Ectodermal cell (in vitro differentiated cells): ENCODE results near the gene LRRN2.

ENCODE experiments used
- H3K27ac ChIP-seq: 2 replicates; pipeline ENCODE4 v1.7.0; 2013; ENCODE audit warnings: mild to moderate bottlenecking, low read depth, low read length; ENCODE audit not compliant: insufficient read depth, poor library complexity, severe bottlenecking
- H3K27me3 ChIP-seq: 2 replicates; pipeline ENCODE4 v1.7.0; 2013; ENCODE audit warnings: mild to moderate bottlenecking, low read length; ENCODE audit not compliant: insufficient read depth, control insufficient read depth, poor library complexity, severe bottlenecking
- H3K36me3 ChIP-seq: one replicate; pipeline ENCODE4 v1.7.0; 2013; ENCODE audit warnings: low read length; ENCODE audit not compliant: control insufficient read depth, insufficient read depth
- H3K4me1 ChIP-seq: one replicate; pipeline ENCODE4 v1.7.0; 2013; ENCODE audit warnings: low read length; ENCODE audit not compliant: control insufficient read depth, insufficient read depth
- H3K4me3 ChIP-seq: 2 replicates; pipeline ENCODE4 v1.7.0; 2013; ENCODE audit warnings: low read depth, low read length, control low read depth; ENCODE audit not compliant: insufficient read depth
- H3K9me3 ChIP-seq: 2 replicates; pipeline ENCODE4 v1.7.0; 2013; ENCODE audit warnings: mild to moderate bottlenecking, low read length, moderate library complexity; ENCODE audit not compliant: control insufficient read depth
- whole genome bisulfite sequencing, 2 experiments: methylation state at CpG; one replicate each; pipeline ENCODE4 v1.1.7; 2013; ENCODE audit warnings: missing lambda C conversion rate in 2 of 2; 5-methylcytosine and 5-hydroxymethylcytosine counted together

The LRRN2 gene

DNA sequence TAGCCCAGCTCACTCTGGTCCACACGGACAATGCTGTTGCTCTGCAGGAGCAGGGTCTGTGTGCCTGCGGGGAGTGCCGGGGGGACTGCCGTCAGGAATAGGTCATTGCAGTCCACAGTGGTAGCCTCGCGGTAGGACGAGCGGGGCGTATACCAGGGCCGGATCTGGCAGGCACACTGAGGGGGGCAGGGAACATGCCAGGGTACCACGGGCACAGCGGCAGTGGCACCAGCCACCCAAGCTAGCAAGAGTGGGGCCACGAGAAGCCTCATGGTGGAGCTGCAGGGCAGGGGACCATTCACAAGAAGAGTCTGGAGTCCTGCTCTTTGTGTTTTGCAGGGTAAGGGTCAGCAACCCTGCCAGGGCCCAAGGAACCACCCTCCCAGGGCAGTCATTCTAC is 65.8 kb downstream of the LRRN2 start:
- 90 to 93% methylated on average over 13 of the region's 13 CpGs for WGBS, 2 experiments
- Histone ChIP-seq H3K4me3 (no peak overlapping the region), H3K4me1 (peaks cover 32% of the 10 kb centered on the region), H3K9me3 (no peaks in the 10 kb centered on the region), H3K36me3 (no peaks in the 10 kb centered on the region), H3K27ac (no peak overlapping the region), H3K27me3 (no peaks in the 10 kb centered on the region)

DNA sequence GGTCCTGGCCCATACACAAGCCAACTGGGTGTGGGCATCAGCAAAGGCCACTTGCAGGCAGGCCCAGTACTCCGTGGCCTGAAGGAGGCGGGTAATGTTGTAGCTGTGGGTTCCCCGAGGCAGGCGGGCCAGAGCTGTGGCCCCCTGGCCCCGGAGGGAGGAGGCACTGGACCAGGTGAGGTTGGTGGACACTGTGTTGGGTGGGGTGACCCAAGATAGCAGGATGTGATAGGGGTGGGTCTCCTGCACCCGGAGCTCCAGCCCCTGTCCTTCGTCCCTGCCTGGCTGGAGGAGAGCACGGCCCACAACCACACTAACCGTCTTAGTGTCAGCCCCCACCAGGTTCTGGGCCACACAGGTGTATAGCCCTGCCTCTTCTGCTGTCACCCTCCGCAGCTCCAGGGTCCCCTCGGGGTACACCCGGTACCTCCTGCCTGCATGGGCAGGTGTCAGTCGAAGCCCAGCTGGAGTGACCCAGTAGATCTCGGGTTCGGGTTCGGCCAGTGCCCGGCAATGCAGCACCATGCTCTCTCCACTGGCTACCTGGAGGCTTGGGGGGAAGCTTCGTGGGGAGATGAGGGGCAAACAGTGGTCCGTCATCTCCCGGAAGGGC is 67.3 kb downstream of the LRRN2 start:
- no peaks in the 10 kb centered on the region for H3K36me3 ChIP-seq
- no peak overlapping the region for H3K27ac ChIP-seq
- H3K4me3 ChIP-seq: no peak overlapping the region
- H3K4me1 ChIP-seq: peaks cover 21% of the 10 kb centered on the region
- 94% methylated on average over 20 of the region's 20 CpGs for WGBS, 2 experiments
- H3K9me3 ChIP-seq: no peaks in the 10 kb centered on the region
- no peaks in the 10 kb centered on the region for H3K27me3 ChIP-seq

- no peaks in the 10 kb centered on the region for H3K36me3 ChIP-seq
- no peak overlapping the region for H3K27ac ChIP-seq
- no peaks in the 10 kb centered on the region for H3K9me3 ChIP-seq
- no peak overlapping the region for H3K4me3 ChIP-seq
- no peaks in the 10 kb centered on the region for H3K27me3 ChIP-seq
- peaks cover 18% of the 10 kb centered on the region for H3K4me1 ChIP-seq
- WGBS, 2 experiments: 93 to 94% methylated on average over 13 of the region's 13 CpGs
Observed at GRCh38 chr1:204617256-204618147, 68.0 kb downstream of the LRRN2 start.

DNA sequence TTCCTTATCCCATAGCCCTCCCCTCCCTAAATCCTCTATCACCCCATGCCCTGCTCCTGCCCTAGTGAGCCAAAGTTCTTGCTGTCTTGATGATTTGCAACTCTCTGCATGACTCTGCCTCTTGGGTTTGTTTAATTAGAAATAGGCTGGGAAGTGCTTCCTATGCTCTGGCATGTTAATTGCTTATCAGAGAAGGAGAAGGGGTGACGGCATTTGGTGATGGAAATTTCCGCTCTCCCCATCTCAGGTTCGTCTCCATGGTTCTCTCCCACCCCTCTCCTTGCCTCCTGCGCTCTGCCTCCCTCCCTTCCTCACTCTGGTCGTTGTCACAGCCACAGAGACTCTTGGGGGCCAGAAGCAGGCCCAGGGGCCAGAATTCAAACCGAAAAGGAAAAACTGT is 68.9 kb downstream of the LRRN2 start:
- Histone ChIP-seq H3K4me1 (peaks cover 13% of the 10 kb centered on the region), H3K4me3 (no peak overlapping the region), H3K27ac (no peak overlapping the region), H3K27me3 (no peaks in the 10 kb centered on the region), H3K9me3 (no peaks in the 10 kb centered on the region), H3K36me3 (no peaks in the 10 kb centered on the region)
- 72% methylated on average over 6 of the region's 6 CpGs for WGBS, 2 experiments

DNA sequence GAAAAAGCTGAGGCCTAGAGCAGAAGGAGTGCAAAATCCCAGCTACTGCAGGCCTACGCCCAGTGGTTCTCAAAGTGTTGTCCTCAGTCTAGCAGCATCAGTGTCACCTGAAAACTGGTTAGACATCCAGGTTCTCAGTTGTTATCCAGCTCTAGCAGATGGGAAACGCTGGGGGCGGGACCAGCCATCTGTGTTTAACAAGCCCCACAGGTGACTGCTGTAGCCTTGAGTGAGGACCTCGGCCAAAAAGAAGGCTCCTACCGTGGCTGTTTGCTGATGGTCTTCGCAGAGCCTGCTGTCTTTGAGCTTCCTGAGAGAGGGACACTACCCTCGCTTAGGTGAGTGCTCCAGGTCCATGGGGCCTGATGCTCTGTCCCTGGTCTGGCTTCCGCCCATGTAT is 69.7 kb downstream of the LRRN2 start:
- Histone ChIP-seq H3K27ac (no peak overlapping the region), H3K4me3 (no peak overlapping the region), H3K36me3 (no peaks in the 10 kb centered on the region), H3K27me3 (no peaks in the 10 kb centered on the region), H3K9me3 (no peaks in the 10 kb centered on the region), H3K4me1 (peaks cover 17% of the 10 kb centered on the region)
- 90 to 91% methylated on average over 8 of the region's 8 CpGs for WGBS, 2 experiments

- Histone ChIP-seq H3K9me3 (no peaks in the 10 kb centered on the region), H3K4me1 (peaks cover 22% of the 10 kb centered on the region), H3K4me3 (no peak overlapping the region), H3K27me3 (no peaks in the 10 kb centered on the region), H3K27ac (no peak overlapping the region), H3K36me3 (no peaks in the 10 kb centered on the region)
- WGBS, 2 experiments: 93 to 95% methylated on average over 4 of the region's 4 CpGs
Observed at GRCh38 chr1:204613636-204614035, 71.9 kb downstream of the LRRN2 start.

DNA sequence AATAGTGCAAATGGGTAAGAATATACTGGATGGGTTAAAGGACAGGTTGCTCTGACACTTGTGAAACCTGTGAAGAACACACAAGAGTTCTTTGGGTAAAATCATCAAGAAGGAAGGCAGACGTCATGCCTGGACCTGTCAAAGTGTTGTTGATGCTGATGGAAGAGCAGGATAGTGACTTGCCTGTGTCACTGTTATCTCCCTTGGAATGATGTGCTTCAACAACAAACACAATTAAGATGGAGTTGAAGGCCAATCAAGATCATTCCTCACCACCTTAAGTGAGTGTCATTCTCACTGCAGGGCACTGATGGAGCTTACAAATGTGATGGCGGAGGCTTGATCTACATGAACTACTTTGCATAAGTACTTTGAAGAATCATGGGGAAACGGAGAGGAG is 73.2 kb downstream of the LRRN2 start:
- no peaks in the 10 kb centered on the region for H3K27me3 ChIP-seq
- H3K27ac ChIP-seq: no peak overlapping the region
- no peaks in the 10 kb centered on the region for H3K36me3 ChIP-seq
- no peak overlapping the region for H3K4me3 ChIP-seq
- peaks cover 19% of the 10 kb centered on the region for H3K4me1 ChIP-seq
- no peaks in the 10 kb centered on the region for H3K9me3 ChIP-seq
- 88 to 91% methylated on average over 3 of the region's 3 CpGs for WGBS, 2 experiments

DNA sequence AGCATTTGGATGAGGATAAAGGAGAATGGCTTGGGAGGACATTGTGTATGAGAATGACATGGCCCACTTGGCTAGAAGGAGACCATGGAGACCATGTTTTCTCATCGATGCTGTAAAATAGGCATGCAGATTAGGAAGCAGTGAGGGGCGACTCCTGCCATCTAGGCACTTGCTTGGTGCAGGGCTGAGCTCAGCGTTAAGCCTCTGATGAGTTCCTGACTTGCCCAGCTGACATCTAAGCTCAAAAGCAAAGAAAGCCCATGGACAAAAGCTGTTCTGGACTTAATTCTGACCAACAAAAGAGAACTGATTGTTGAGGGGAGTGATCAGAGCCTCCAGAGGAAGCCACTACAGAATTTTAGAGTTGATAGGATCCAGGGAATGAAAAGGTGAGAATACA is 74.5 kb downstream of the LRRN2 start:
- WGBS, 2 experiments: 69 to 74% methylated on average over 3 of the region's 3 CpGs
- peaks cover 9% of the 10 kb centered on the region for H3K4me1 ChIP-seq

GRCh38 chr1:204607910-204608309 is 77.6 kb downstream of the LRRN2 start:
- no peak overlapping the region for H3K4me3 ChIP-seq
- H3K4me1 ChIP-seq: peaks cover 9% of the 10 kb centered on the region
- no peaks in the 10 kb centered on the region for H3K27me3 ChIP-seq
- H3K27ac ChIP-seq: no peak overlapping the region
- 87 to 95% methylated on average over 5 to 6 of the region's 6 CpGs for WGBS, 2 experiments
- H3K36me3 ChIP-seq: no peaks in the 10 kb centered on the region
- H3K9me3 ChIP-seq: no peaks in the 10 kb centered on the region

More for the DNA sequence above, 74.5 kb downstream of the LRRN2 start:
- Histone ChIP-seq H3K36me3 (no peaks in the 10 kb centered on the region), H3K4me3 (no peak overlapping the region), H3K27me3 (no peaks in the 10 kb centered on the region), H3K27ac (no peak overlapping the region), H3K9me3 (no peaks in the 10 kb centered on the region)

- Histone ChIP-seq H3K27ac (no peak overlapping the region), H3K36me3 (no peaks in the 10 kb centered on the region), H3K4me1 (peaks cover 16% of the 10 kb centered on the region), H3K9me3 (no peaks in the 10 kb centered on the region), H3K27me3 (no peaks in the 10 kb centered on the region), H3K4me3 (no peak overlapping the region)
- WGBS, 2 experiments: 89 to 91% methylated on average over 7 of the region's 7 CpGs
Observed at GRCh38 chr1:204605791-204606190, 79.7 kb downstream of the LRRN2 start.
